Hepatocyte (in vitro differentiated cells): ENCODE measurements around the gene PRKAG1. TPM values are rescaled to one million over a fixed set of nuclear protein-coding genes. Genes with fewer than 3 reads are reported as not detected.

ENCODE experiments used
- DNase-seq: peaks from one replicate; pipeline ENCODE4 v3.0.0-alpha.2; 2016; ENCODE audit warnings: low spot score
- H2AFZ ChIP-seq: fragments of 200-600 bp; sonication (generic); 2 replicates; pipeline ENCODE4 v1.6.0; 2016; ENCODE audit warnings: antibody characterized with exemption, mild to moderate bottlenecking
- H3K27ac ChIP-seq: fragments of 200-600 bp; sonication (generic); 2 replicates; pipeline ENCODE4 v1.5.1; 2016; ENCODE audit warnings: mild to moderate bottlenecking
- H3K27me3 ChIP-seq: fragments of 200-600 bp; sonication (generic); 2 replicates; pipeline ENCODE4 v1.6.1; 2016
- H3K36me3 ChIP-seq: fragments of 200-600 bp; sonication (generic); replicated peaks from 2 replicates; pipeline ENCODE4 v1.5.1; 2016; ENCODE audit warnings: low read depth; ENCODE audit not compliant: insufficient read depth
- H3K4me1 ChIP-seq: fragments of 200-600 bp; sonication (generic); 2 replicates; pipeline ENCODE4 v1.5.1; 2016; ENCODE audit warnings: mild to moderate bottlenecking, moderate library complexity; ENCODE audit not compliant: insufficient read depth
- H3K4me2 ChIP-seq: fragments of 200-600 bp; sonication (generic); 2 replicates; pipeline ENCODE4 v1.6.0; 2016
- H3K4me3 ChIP-seq: fragments of 200-600 bp; sonication (generic); 2 replicates; pipeline ENCODE4 v1.5.1; 2016; ENCODE audit warnings: mild to moderate bottlenecking
- H3K79me2 ChIP-seq: fragments of 200-600 bp; sonication (generic); 2 replicates; pipeline ENCODE4 v1.6.0; 2017; ENCODE audit warnings: mild to moderate bottlenecking
- H3K9me2 ChIP-seq: fragments of 200-600 bp; sonication (generic); replicated peaks from 2 replicates; pipeline ENCODE4 v1.6.0; 2017; ENCODE audit warnings: mild to moderate bottlenecking; ENCODE audit not compliant: insufficient read depth
- H3K9me3 ChIP-seq: fragments of 200-600 bp; sonication (generic); 2 replicates; pipeline ENCODE4 v1.5.1; 2016; ENCODE audit warnings: low read depth, mild to moderate bottlenecking
- H4K20me1 ChIP-seq: fragments of 200-600 bp; sonication (generic); 2 replicates; pipeline ENCODE4 v1.6.0; 2016; ENCODE audit warnings: mild to moderate bottlenecking; ENCODE audit not compliant: insufficient read depth, poor library complexity, severe bottlenecking
- EZH2 ChIP-seq: fragments of 200-600 bp; sonication (generic); IDR thresholded peaks from 2 replicates; pipeline ENCODE4 v1.6.1; 2016; ENCODE audit warnings: antibody characterized with exemption, mild to moderate bottlenecking, borderline replicate concordance
- EZH2phosphoT487 ChIP-seq: fragments of 200-600 bp; sonication (generic); IDR thresholded peaks from one replicate; pipeline ENCODE4 v1.6.1; 2018; ENCODE audit warnings: antibody characterized with exemption, mild to moderate bottlenecking, low read depth, moderate library complexity; ENCODE audit not compliant: unreplicated experiment, severe bottlenecking
- WGBS: methylation state at CpG from one replicate; pipeline ENCODE4 v1.1.6; 2016; ENCODE audit warnings: low lambda C conversion rate; ENCODE audit errors: missing lambda C conversion rate; 5-methylcytosine and 5-hydroxymethylcytosine counted together
- polyA plus RNA-seq: library from polyadenylated mRNA; unstranded; fragments of >200 nt; fragmentation: Nextera tagmentation; extraction: Ambion mirVana; gene quantifications from 2 replicates; pipeline ENCODE4 v1.2.1, GENCODE V29; 2016
- total RNA-seq: library from RNA; depleted of rRNA; stranded (reverse); fragments of >200 nt; gene quantifications from 2 replicates; pipeline ENCODE4 v1.2.3, GENCODE V29; 2014
- TF ChIP-seq, protein P1 (sequence below): fragments of 200-600 bp; sonication (generic); IDR thresholded peaks from 2 replicates; pipeline ENCODE4 v1.5.1; 2016; ENCODE audit warnings: antibody characterized with exemption, mild to moderate bottlenecking; ENCODE audit not compliant: poor library complexity

PRKAG1 gene
- total and polyA plus RNA-seq, 2 experiments from 2014 or later: 46.0 to 61.5 TPM

- no peak overlapping the region for H3K4me3 ChIP-seq
- H2AFZ ChIP-seq: no peak overlapping the region
- WGBS: 94% methylated on average over 5 of the region's 5 CpGs
- TF ChIP-seq EZH2 (no peak), EZH2phosphoT487 (no peak)
- TF ChIP-seq, protein P1, sequence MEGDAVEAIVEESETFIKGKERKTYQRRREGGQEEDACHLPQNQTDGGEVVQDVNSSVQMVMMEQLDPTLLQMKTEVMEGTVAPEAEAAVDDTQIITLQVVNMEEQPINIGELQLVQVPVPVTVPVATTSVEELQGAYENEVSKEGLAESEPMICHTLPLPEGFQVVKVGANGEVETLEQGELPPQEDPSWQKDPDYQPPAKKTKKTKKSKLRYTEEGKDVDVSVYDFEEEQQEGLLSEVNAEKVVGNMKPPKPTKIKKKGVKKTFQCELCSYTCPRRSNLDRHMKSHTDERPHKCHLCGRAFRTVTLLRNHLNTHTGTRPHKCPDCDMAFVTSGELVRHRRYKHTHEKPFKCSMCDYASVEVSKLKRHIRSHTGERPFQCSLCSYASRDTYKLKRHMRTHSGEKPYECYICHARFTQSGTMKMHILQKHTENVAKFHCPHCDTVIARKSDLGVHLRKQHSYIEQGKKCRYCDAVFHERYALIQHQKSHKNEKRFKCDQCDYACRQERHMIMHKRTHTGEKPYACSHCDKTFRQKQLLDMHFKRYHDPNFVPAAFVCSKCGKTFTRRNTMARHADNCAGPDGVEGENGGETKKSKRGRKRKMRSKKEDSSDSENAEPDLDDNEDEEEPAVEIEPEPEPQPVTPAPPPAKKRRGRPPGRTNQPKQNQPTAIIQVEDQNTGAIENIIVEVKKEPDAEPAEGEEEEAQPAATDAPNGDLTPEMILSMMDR: no peak
- H4K20me1 ChIP-seq: peaks cover 57% of the 10 kb centered on the region
- no peak overlapping the region for H3K4me2 ChIP-seq
- H3K36me3 ChIP-seq: no peaks in the 10 kb centered on the region
- peaks cover 61% of the 10 kb centered on the region for H3K79me2 ChIP-seq
- H3K27me3 ChIP-seq: no peaks in the 10 kb centered on the region
- H3K4me1 ChIP-seq: peaks cover 29% of the 10 kb centered on the region
- DNase-seq: no peak
- H3K9me3 ChIP-seq: no peaks in the 10 kb centered on the region
- H3K27ac ChIP-seq: no peak overlapping the region
- no peaks in the 10 kb centered on the region for H3K9me2 ChIP-seq
These were observed 35.5 kb upstream of the PRKAG1 start for GRCh38 chr12:49054096-49054495.

DNA sequence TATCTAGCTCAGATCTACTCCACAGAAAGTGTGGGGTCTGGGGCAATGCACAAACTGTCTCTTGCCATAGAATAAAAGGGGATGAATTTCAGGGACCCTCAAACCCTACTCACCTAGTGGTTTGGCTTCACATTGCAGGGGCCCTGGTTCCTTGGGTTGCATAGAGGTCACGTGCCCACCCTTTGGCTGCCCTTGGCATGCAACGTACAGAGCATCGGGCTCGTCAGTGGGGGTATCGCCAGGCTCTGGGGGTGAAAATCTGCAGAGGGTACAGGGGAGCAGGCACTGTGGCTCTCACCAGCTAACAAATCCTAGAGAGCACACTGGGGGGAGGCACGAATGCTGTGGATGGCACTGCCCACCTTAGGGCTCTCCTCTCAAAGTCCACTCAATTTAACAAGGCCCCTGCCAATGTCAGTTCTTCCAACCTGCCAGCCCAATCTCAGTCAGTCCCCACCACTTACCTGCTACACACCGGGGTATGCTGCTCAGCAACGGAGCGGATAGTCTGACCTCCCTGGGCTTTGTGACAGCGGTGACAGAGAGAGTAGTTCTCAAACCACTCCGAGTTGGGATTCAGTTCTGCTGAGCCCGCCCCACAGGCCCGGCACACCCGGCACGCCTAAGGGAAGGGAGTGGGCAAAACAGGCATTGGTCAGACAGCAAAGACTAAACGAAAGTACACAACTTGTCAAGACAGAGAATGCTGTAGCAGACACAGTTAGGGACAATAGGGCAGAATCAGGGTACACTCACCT is 34.1 kb upstream of the PRKAG1 start:
- Histone ChIP-seq H2AFZ (no peak overlapping the region), H3K9me3 (no peaks in the 10 kb centered on the region), H4K20me1 (peaks cover 43% of the 10 kb centered on the region), H3K4me2 (no peak overlapping the region), H3K4me3 (no peak overlapping the region), H3K79me2 (peaks cover 46% of the 10 kb centered on the region), H3K27ac (no peak overlapping the region), H3K36me3 (no peaks in the 10 kb centered on the region), H3K27me3 (no peaks in the 10 kb centered on the region), H3K4me1 (peaks cover 20% of the 10 kb centered on the region), H3K9me2 (no peaks in the 10 kb centered on the region)
- no peak for TF ChIP-seq EZH2
- TF ChIP-seq EZH2phosphoT487: no peak
- TF ChIP-seq, protein P1: no peak
- DNase-seq: no peak
- 97% methylated on average over 16 of the region's 16 CpGs for WGBS

GRCh38 chr12:49051777-49052438 is 33.3 kb upstream of the PRKAG1 start:
- no peak overlapping the region for H3K4me3 ChIP-seq
- no peak for TF ChIP-seq EZH2phosphoT487
- no peak overlapping the region for H3K4me2 ChIP-seq
- 97% methylated on average over 18 of the region's 20 CpGs for WGBS
- H3K9me3 ChIP-seq: no peaks in the 10 kb centered on the region
- H3K79me2 ChIP-seq: peaks cover 39% of the 10 kb centered on the region
- H4K20me1 ChIP-seq: peaks cover 35% of the 10 kb centered on the region
- DNase-seq: no peak
- no peaks in the 10 kb centered on the region for H3K36me3 ChIP-seq
- no peak overlapping the region for H3K27ac ChIP-seq
- no peak overlapping the region for H2AFZ ChIP-seq
- no peaks in the 10 kb centered on the region for H3K27me3 ChIP-seq
- peaks cover 13% of the 10 kb centered on the region for H3K4me1 ChIP-seq
- no peaks in the 10 kb centered on the region for H3K9me2 ChIP-seq

DNA sequence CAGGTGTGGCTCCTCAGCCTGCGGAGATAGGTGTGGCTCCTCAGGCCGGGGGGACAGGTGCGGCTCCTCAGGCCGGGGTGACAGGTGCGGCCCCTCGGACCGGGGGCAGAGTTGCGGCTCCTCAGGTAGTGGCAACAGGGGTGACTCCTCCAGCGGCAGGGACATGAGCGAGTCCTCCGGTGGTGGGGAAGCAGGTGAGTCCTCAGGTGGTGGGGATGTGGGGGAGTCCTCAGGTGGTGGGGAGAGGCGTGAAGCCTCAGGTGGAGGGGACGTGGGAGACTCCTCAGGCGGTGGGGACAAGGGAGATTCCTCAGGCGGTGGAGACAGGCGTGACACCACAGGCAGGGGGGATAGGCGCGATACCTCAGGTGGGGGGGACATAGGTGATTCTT is 32.8 kb upstream of the PRKAG1 start:
- Histone ChIP-seq H3K4me1 (peaks cover 7% of the 10 kb centered on the region), H3K9me2 (no peaks in the 10 kb centered on the region), H2AFZ (no peak overlapping the region), H4K20me1 (peaks cover 30% of the 10 kb centered on the region), H3K9me3 (no peaks in the 10 kb centered on the region), H3K27me3 (no peaks in the 10 kb centered on the region), H3K79me2 (peaks cover 33% of the 10 kb centered on the region), H3K36me3 (no peaks in the 10 kb centered on the region), H3K27ac (no peak overlapping the region), H3K4me3 (no peak overlapping the region), H3K4me2 (no peak overlapping the region)
- no peak for TF ChIP-seq EZH2phosphoT487
- no peak for TF ChIP-seq EZH2
- TF ChIP-seq, protein P1: no peak
- 98% methylated on average over 9 of the region's 18 CpGs for WGBS
- DNase-seq: no peak
